Stimulated activated CD4-positive, alpha-beta T cell treated with anti-CD3 and anti-CD28 coated beads, Interleukin-4, amount 100 ng/mL, for 48 hours (primary cell): ENCODE data around the gene DCP1B.

Experiments
- DNase-seq, 2 donors: peaks; one replicate each; pipeline ENCODE4 v3.0.0-alpha.2; 2020; ENCODE audit warnings: low read depth in 2 of 2

The DCP1B gene

GRCh38 chr12:2017546-2018337, 13.5 kb upstream of the DCP1B start:
- DNase-seq = no peak

GRCh38 chr12:2016862-2017545, 12.7 kb upstream of the DCP1B start:
- DNase-seq = no peak

- DNase-seq = no peak
These were observed 10.0 kb upstream of the DCP1B start for GRCh38 chr12:2014231-2014630.

- DNase-seq = no peak
These were observed 9.4 kb upstream of the DCP1B start for GRCh38 chr12:2013527-2014223.

- DNase-seq = no peak
These were observed 8.8 kb upstream of the DCP1B start for GRCh38 chr12:2013086-2013485.

- DNase-seq = no peak
These were observed 7.7 kb upstream of the DCP1B start for GRCh38 chr12:2011643-2012607.

- no peak for DNase-seq
These were observed 5.4 kb upstream of the DCP1B start for GRCh38 chr12:2009623-2010022.

- no peak for DNase-seq
These were observed 4.4 kb upstream of the DCP1B start for GRCh38 chr12:2008677-2009076.

GRCh38 chr12:2003676-2004112, 563 bp downstream of the DCP1B start:
- peak in 1 of 2 donors; percentile 4 for DNase-seq

GRCh38 chr12:1995205-1995896, 8.9 kb downstream of the DCP1B start:
- no peak for DNase-seq

GRCh38 chr12:1994429-1995143, 9.7 kb downstream of the DCP1B start:
- no peak for DNase-seq

GRCh38 chr12:1993871-1994371, 10.3 kb downstream of the DCP1B start:
- no peak for DNase-seq

- no peak for DNase-seq
These were observed 10.9 kb downstream of the DCP1B start for GRCh38 chr12:1993341-1993740.

GRCh38 chr12:1992732-1993131, 11.5 kb downstream of the DCP1B start:
- no peak for DNase-seq

- DNase-seq = no peak
These were observed 15.1 kb downstream of the DCP1B start for GRCh38 chr12:1989111-1989510.

GRCh38 chr12:1984759-1985158, 19.5 kb downstream of the DCP1B start:
- DNase-seq = no peak

GRCh38 chr12:1980282-1980681, 24.0 kb downstream of the DCP1B start:
- DNase-seq = no peak

GRCh38 chr12:1978078-1978862, 26.0 kb downstream of the DCP1B start:
- no peak for DNase-seq

GRCh38 chr12:1977588-1977987, 26.7 kb downstream of the DCP1B start:
- DNase-seq = no peak
